HL-60 (cell line): ENCODE measurements around the gene NQO2.
"Not testable (repeated sequence)": the region's sequence is repeated elsewhere in the genome, so short reads cannot be mapped to it uniquely, and the experiment has no call there.

Experiments used
- DNase-seq, 2 experiments: peaks; one replicate each; pipeline ENCODE4 v3.0.0-alpha.2; 2010 to 2020; ENCODE audit warnings: low read depth in 1 of 2, low spot score in 1 of 2
- H3K27ac ChIP-seq: fragments of 250-450 bp; sonication (Bioruptor Pico); replicated peaks from 2 replicates; pipeline ENCODE4 v1.5.1; 2020; ENCODE audit warnings: mild to moderate bottlenecking, moderate library complexity
- H3K27me3 ChIP-seq: fragments of 250-450 bp; sonication (Bioruptor Pico); 2 replicates; pipeline ENCODE4 v1.5.1; 2021; ENCODE audit warnings: mild to moderate bottlenecking, moderate library complexity; ENCODE audit not compliant: insufficient read depth, poor library complexity, severe bottlenecking
- H3K4me3 ChIP-seq: replicated peaks from 2 replicates; pipeline ENCODE4 v1.5.1; 2011; ENCODE audit warnings: mild to moderate bottlenecking, control low read depth, low read length; ENCODE audit not compliant: insufficient read depth
- CTCF ChIP-seq: IDR thresholded peaks from one replicate; pipeline ENCODE4 v1.5.1; 2011; ENCODE audit warnings: low read length, control low read depth, inconsistent platforms; ENCODE audit not compliant: insufficient read depth
- GABPA ChIP-seq: IDR thresholded peaks from 2 replicates; pipeline ENCODE4 v1.6.1; 2012; ENCODE audit warnings: low read depth
- POLR2AphosphoS5 ChIP-seq: IDR thresholded peaks from 2 replicates; pipeline ENCODE4 v1.6.1; 2012; ENCODE audit warnings: low read depth
- REST ChIP-seq: IDR thresholded peaks from 2 replicates; pipeline ENCODE4 v1.6.1; 2012; ENCODE audit warnings: low read depth; ENCODE audit not compliant: insufficient replicate concordance
- SPI1 ChIP-seq: IDR thresholded peaks from 2 replicates; pipeline ENCODE4 v1.6.1; 2012; ENCODE audit warnings: low read depth, mild to moderate bottlenecking, borderline replicate concordance

The NQO2 gene

GRCh38 chr6:3023663-3024483 is 24.2 kb downstream of the NQO2 start:
- no peaks in the 10 kb centered on the region for H3K27me3 ChIP-seq
- peak overlapping the region; percentile 89 for H3K27ac ChIP-seq
- DNase-seq, result peak; percentile 89 to 97
- peak; percentile 92 for TF ChIP-seq POLR2AphosphoS5
- no peak for TF ChIP-seq CTCF
- TF ChIP-seq GABPA, result peak; percentile 36; the same call in 1 of the 2 replicates
- TF ChIP-seq SPI1, result peak; percentile 62; the same call in 1 of the 2 replicates
- TF ChIP-seq REST, result no peak
- H3K4me3 ChIP-seq, result peak overlapping the region; percentile 53

DNA sequence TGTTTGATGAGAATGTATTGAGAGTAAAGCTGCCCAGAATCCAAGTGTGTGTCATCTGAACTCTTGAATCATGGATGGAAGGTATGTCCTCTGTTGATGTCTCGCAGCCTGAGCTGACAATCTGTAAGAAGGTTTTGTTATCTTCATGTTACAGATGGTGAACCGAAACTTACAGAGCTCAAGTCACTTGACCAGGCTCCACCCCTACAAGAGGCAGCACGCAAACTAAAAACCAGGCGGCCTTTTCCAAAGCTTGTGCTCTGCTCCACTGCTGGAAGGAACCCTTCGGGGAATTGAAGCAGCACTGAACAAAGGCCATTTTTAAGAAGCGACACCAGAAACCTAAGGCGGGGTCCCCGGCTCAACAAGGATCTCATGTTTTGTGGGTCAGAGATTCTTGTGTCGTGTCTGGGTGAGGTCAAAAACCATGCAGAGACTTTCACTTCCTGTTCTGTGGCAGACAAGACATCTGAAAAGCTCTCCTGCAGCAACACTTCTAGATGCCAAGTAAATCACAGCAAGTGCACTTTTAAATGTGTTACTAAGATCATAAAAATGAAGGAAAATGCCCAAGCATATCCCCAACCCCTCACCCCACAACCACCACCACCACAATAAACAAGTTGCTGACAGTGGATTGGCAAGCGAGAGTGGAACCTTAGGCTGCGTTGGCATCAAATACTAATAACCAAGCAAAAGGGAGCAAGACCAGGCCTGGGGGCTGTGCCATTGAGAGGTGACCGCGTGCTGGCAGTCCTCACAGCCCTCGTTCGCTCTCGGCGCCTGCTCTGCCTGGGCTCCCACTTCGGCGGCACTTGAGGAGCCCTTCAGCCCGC is 27.3 kb downstream of the NQO2 start:
- DNase-seq, result no peak
- no peak overlapping the region for H3K27ac ChIP-seq
- TF ChIP-seq SPI1 (peak; percentile 57; the same call in 1 of the 2 replicates), REST (no peak)
- H3K27me3 ChIP-seq, result no peaks in the 10 kb centered on the region
- H3K4me3 ChIP-seq, result no peak overlapping the region

DNA sequence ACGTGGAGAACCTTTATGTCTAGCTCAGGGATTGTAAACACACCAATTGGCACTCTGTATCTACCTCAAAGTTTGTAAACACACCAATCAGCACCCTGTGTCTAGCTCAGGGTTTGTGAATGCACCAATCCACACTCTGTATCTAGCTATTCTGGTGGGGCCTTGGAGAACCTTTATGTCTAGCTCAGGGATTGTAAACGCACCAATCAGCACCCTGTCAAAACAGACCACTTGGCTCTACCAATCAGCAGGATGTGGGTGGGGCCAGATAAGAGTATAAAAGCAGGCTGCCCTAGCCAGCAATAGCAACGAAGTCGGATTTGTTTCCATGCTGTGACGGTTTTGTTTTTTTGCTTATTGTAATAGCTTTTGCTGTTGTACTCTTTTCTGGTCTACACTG is 28.5 kb downstream of the NQO2 start:
- H3K27me3 ChIP-seq, H3K4me3 ChIP-seq, H3K27ac ChIP-seq, DNase-seq: not testable (repeated sequence)

GRCh38 chr6:3031857-3032640 is 32.4 kb downstream of the NQO2 start:
- Histone ChIP-seq H3K27ac (no peak overlapping the region), H3K4me3 (no peak overlapping the region), H3K27me3 (no peaks in the 10 kb centered on the region)
- DNase-seq, result no peak
- TF ChIP-seq CTCF (no peak), GABPA (no peak), REST (no peak), SPI1 (no peak), POLR2AphosphoS5 (no peak)
